HepG2 (cell line): ENCODE measurements around the gene DNAJB2. TPM values are rescaled to one million over a fixed set of nuclear protein-coding genes. Genes with fewer than 3 reads are reported as not detected.
A peak's percentile ranks its signal among the peaks of the same experiment; 100 is the strongest.

Source experiments
- ATF4 ChIP-seq, 2 experiments: fragments of 450-650 bp in 1 of 2; sonication (generic) in 1 of 2; formaldehyde crosslinking; IDR thresholded peaks; 2 replicates each; pipeline versions ENCODE4 v1.5.0 to v1.8.0; 2020 to 2022; ENCODE audit warnings: mild to moderate bottlenecking in 1 of 2, missing genetic modification reagents in 1 of 2
- ATF5 ChIP-seq: sonication (generic); formaldehyde crosslinking; IDR thresholded peaks from 2 replicates; pipeline ENCODE4 v1.4.0; 2020; ENCODE audit warnings: mild to moderate bottlenecking, low read depth, missing genetic modification reagents
- CENPBD1 ChIP-seq: sonication (generic); formaldehyde crosslinking; IDR thresholded peaks from 2 replicates; pipeline ENCODE4 v1.8.0; 2022; ENCODE audit warnings: missing genetic modification reagents, low read depth, mild to moderate bottlenecking, borderline replicate concordance
- ESRRA ChIP-seq: sonication (generic); formaldehyde crosslinking; IDR thresholded peaks from 2 replicates; pipeline ENCODE4 v1.5.1; 2020; ENCODE audit warnings: mild to moderate bottlenecking, low read depth, missing genetic modification reagents
- HOXA3 ChIP-seq: sonication (generic); formaldehyde crosslinking; IDR thresholded peaks from 2 replicates; pipeline ENCODE4 v1.5.0; 2020; ENCODE audit warnings: missing genetic modification reagents
- NR2F6 ChIP-seq, 2 experiments: IDR thresholded peaks; 2 replicates each; pipeline ENCODE4 v1.6.1; 2016; ENCODE audit warnings: antibody characterized with exemption in 1 of 2, mild to moderate bottlenecking in 1 of 2
- PHF8 ChIP-seq: sonication (generic); formaldehyde crosslinking; IDR thresholded peaks from 2 replicates; pipeline ENCODE4 v1.5.0; 2020; ENCODE audit warnings: missing genetic modification reagents
- TEAD3 ChIP-seq: optimal IDR thresholded peaks from 2 replicates; pipeline ENCODE3; 2016; ENCODE audit warnings: borderline replicate concordance
- TEF ChIP-seq: sonication (generic); formaldehyde crosslinking; IDR thresholded peaks from 2 replicates; pipeline ENCODE4 v1.5.0; 2020; ENCODE audit warnings: missing genetic modification reagents
- ZBTB26 ChIP-seq: IDR thresholded peaks from 2 replicates; pipeline ENCODE4 v1.6.1; 2016; ENCODE audit warnings: missing compliant biosample characterization, missing genetic modification reagents, borderline replicate concordance
- ZNF143 ChIP-seq: sonication (generic); formaldehyde crosslinking; IDR thresholded peaks from 2 replicates; pipeline ENCODE4 v1.4.0; 2020; ENCODE audit warnings: missing genetic modification reagents
- ZNF225 ChIP-seq: sonication (generic); formaldehyde crosslinking; IDR thresholded peaks from 2 replicates; pipeline ENCODE4 v1.4.0; 2020; ENCODE audit warnings: mild to moderate bottlenecking, missing genetic modification reagents
- ZNF232 ChIP-seq: sonication (generic); formaldehyde crosslinking; IDR thresholded peaks from 2 replicates; pipeline ENCODE4 v1.4.0; 2020; ENCODE audit warnings: missing genetic modification reagents, borderline replicate concordance
- ZNF343 ChIP-seq: sonication (generic); formaldehyde crosslinking; IDR thresholded peaks from 2 replicates; pipeline ENCODE4 v1.4.0; 2020; ENCODE audit warnings: mild to moderate bottlenecking, missing genetic modification reagents
- ZNF557 ChIP-seq: sonication (generic); formaldehyde crosslinking; IDR thresholded peaks from 2 replicates; pipeline ENCODE4 v1.4.0; 2020; ENCODE audit warnings: missing genetic modification reagents
- ZNF569 ChIP-seq: sonication (generic); formaldehyde crosslinking; IDR thresholded peaks from 2 replicates; pipeline ENCODE4 v1.5.0; 2020; ENCODE audit warnings: mild to moderate bottlenecking, missing genetic modification reagents, moderate library complexity, borderline replicate concordance
- ZNF574 ChIP-seq: sonication (generic); formaldehyde crosslinking; IDR thresholded peaks from 2 replicates; pipeline ENCODE4 v1.4.0; 2020; ENCODE audit warnings: missing genetic modification reagents
- ZNF580 ChIP-seq: IDR thresholded peaks from 2 replicates; pipeline ENCODE4 v1.6.1; 2016; ENCODE audit warnings: low read depth, borderline replicate concordance
- ZNF841 ChIP-seq: sonication (generic); formaldehyde crosslinking; IDR thresholded peaks from 2 replicates; pipeline ENCODE4 v1.8.1; 2023; ENCODE audit warnings: missing genetic modification reagents, borderline replicate concordance
- polyA plus RNA-seq, 8 experiments: library from polyadenylated mRNA; depleted of rRNA in 3 of 8; stranded (reverse) in 7 of 8; unstranded in 1 of 8; fragments of >200 nt; fragmentation: Illumina TruSeq in 4 of 8; extraction: Trizol in 4 of 8; gene quantifications; 2 replicates each; pipeline versions ENCODE4 v1.2.1 to v1.2.3, GENCODE V29; 2011 to 2016; ENCODE audit warnings: low read depth in 4 of 8, missing spikeins in 1 of 8, mixed read lengths in 1 of 8; ENCODE audit not compliant: insufficient read depth in 1 of 8
- total RNA-seq, 5 experiments: library from RNA; depleted of rRNA; stranded (reverse); fragments of >200 nt; fragmentation: Illumina TruSeq; extraction: Trizol; gene quantifications; 2 replicates each; pipeline ENCODE4 v1.2.3, GENCODE V29; 2016; ENCODE audit warnings: low read depth in 1 of 5

DNAJB2 gene
- total and polyA plus RNA-seq, 2 of the 13 experiments (the other 11 are each of a cell fraction or from before 2014, with no cell fraction given) = 21.3 to 31.1 TPM

- TF ChIP-seq TEF (CRISPR knock-in tag) = 0 out of 2 replicates have a peak, but pooled peaks have one; percentile 54
- TF ChIP-seq PHF8 (CRISPR knock-in tag) = peak; percentile 100
- TF ChIP-seq ZBTB26 (CRISPR knock-in tag) = peak; percentile 70; the same call in 1 of the 2 replicates
- peak; percentile 86 for TF ChIP-seq TEAD3 (CRISPR knock-in tag)
- TF ChIP-seq ZNF557 = no peak
- peak; percentile 99 for TF ChIP-seq HOXA3 (CRISPR knock-in tag)
- TF ChIP-seq ZNF143 (CRISPR knock-in tag) = peak; percentile 64; the same call in 1 of the 2 replicates
- TF ChIP-seq ATF4 (CRISPR knock-in tag; IDR thresholded peaks at IDR 0.05) = peak in 1 of 2 experiments; percentile 42; a peak in 1 of 4 replicates
- TF ChIP-seq ZNF225 = peak; percentile 95
- TF ChIP-seq ZNF574 (CRISPR knock-in tag) = peak; percentile 96
- TF ChIP-seq ZNF569 (CRISPR knock-in tag) = no peak
- no peak; the same call in 1 of the 2 replicates for TF ChIP-seq ZNF232
- TF ChIP-seq CENPBD1 (CRISPR knock-in tag) = no peak
- TF ChIP-seq ESRRA (CRISPR knock-in tag) = peak; percentile 79; the same call in 1 of the 2 replicates
- peak; percentile 85; the same call in 1 of the 2 replicates for TF ChIP-seq ZNF343 (CRISPR knock-in tag)
- TF ChIP-seq ZNF580 (CRISPR knock-in tag) = peak; percentile 68; the same call in 1 of the 2 replicates
- peak; percentile 55; the same call in 1 of the 2 replicates for TF ChIP-seq NR2F6 (IDR thresholded peaks at IDR 0.05)
- peak; percentile 44; the same call in 1 of the 2 replicates for TF ChIP-seq NR2F6 (CRISPR knock-in tag; IDR thresholded peaks at IDR 0.05)
- TF ChIP-seq ATF5 (CRISPR knock-in tag) = no peak
- TF ChIP-seq ZNF841 (CRISPR knock-in tag) = 0 out of 2 replicates have a peak, but pooled peaks have one; percentile 4
These were observed 33.8 kb upstream of the DNAJB2 start, which contains the start of the genes GLB1L and STK16 (continued) for GRCh38 chr2:219245148-219245898.
